Body of pancreas (tissue), 4 donors: Measurements from ENCODE around the gene SUGT1. TPM values are rescaled to one million over a fixed set of nuclear protein-coding genes. Genes with fewer than 3 reads are reported as not detected.
"Not testable (repeated sequence)": the region's sequence is repeated elsewhere in the genome, so short reads cannot be mapped to it uniquely, and the experiment has no call there.

Source experiments
- ATAC-seq: fragments of 150-250 bp; one replicate; pipeline ENCODE4 v1.9.1; 2016
- DNase-seq, 4 donors: peaks; one replicate each; pipeline ENCODE4 v3.0.0-alpha.2; 2019
- H3K27ac ChIP-seq, 4 donors: fragments of 200-600 bp; sonication (generic); 1 replicate in 3 of 4; 2 replicates in 1 of 4; pipeline versions ENCODE4 v1.5.1 to v1.6.1; 2016 to 2019; ENCODE audit warnings: mild to moderate bottlenecking in 1 of 4, mixed read lengths in 1 of 4, moderate library complexity in 1 of 4
- H3K27me3 ChIP-seq, 2 donors: fragments of 200-600 bp; sonication (generic); one replicate each; pipeline ENCODE4 v1.6.0; 2016; ENCODE audit warnings: mild to moderate bottlenecking in 1 of 2
- H3K36me3 ChIP-seq, 2 donors: fragments of 200-600 bp; sonication (generic); replicated peaks in 1 of 2; 2 replicates each; pipeline ENCODE4 v1.5.1; 2016; ENCODE audit warnings: low read depth in 2 of 2; ENCODE audit not compliant: insufficient read depth in 1 of 2
- H3K4me1 ChIP-seq: fragments of 200-600 bp; sonication (generic); one replicate; pipeline ENCODE4 v1.6.0; 2016
- H3K4me3 ChIP-seq, 2 donors: fragments of 200-600 bp; sonication (generic); 1 replicate in 1 of 2; 2 replicates in 1 of 2; pipeline ENCODE4 v1.5.1; 2016 to 2019
- H3K9me3 ChIP-seq, 3 donors: fragments of 200-600 bp; sonication (generic); 1 replicate in 2 of 3; 2 replicates in 1 of 3; pipeline ENCODE4 v1.5.1; 2016
- POLR2A ChIP-seq, 3 donors: fragments of 450-650 bp; IDR thresholded peaks; one replicate each; pipeline ENCODE4 v1.6.1; 2016; ENCODE audit warnings: antibody characterized with exemption in 3 of 3, mild to moderate bottlenecking in 2 of 3
- WGBS, 2 donors: methylation state at CpG; one replicate each; pipeline ENCODE4 v1.1.5; 2017; 5-methylcytosine and 5-hydroxymethylcytosine counted together
- intact Hi-C: fragments of 100-400 bp; cut with DNase I; formaldehyde crosslinking; loops from one replicate; pipeline ENCODE4 v1.15.1; 2023
- total RNA-seq, 2 donors: library from RNA; depleted of rRNA; stranded (reverse); fragments of >200 nt; gene quantifications; one replicate each; pipeline ENCODE4 v1.1.0, GENCODE V29; 2016
- TF ChIP-seq, protein P1 (sequence below), 7 experiments: fragments of 450-650 bp in 4 of 7; fragments of 200-600 bp in 3 of 7; sonication (generic) in 3 of 7; IDR thresholded peaks; one replicate each; pipeline ENCODE4 v1.5.1; 2016 to 2019; ENCODE audit warnings: antibody characterized with exemption in 7 of 7

SUGT1 gene
- total RNA-seq, 2 donors from 2014 or later, result 12.5 to 31.4 TPM

DNA sequence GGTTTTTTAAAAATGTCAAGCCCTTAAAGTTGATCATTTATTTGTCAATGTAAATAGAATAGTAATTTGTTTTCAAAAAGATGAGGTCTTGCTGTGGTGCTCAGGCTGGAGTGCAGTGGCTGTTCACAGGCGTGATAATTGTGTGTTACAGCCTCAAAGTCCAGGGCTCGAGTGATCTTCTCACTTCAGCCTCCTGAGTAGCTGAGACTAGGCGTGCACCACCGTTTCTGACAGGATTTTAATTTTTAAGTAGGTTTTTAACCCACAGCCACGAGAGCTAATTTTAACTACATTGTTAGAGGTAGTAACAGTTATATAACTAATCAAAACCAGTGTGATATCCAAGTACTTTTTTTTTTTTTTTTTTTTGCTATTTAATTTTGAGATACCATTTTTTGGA lies 43.9 kb downstream of the SUGT1 start:
- WGBS, 2 donors, result 95 to 96% methylated on average over 5 of the region's 5 CpGs
- Histone ChIP-seq H3K4me3 (no peak overlapping the region), H3K9me3 (no peaks in the 10 kb centered on the region), H3K36me3 (no peaks in the 10 kb centered on the region), H3K27ac (no peak overlapping the region), H3K27me3 (no peaks in the 10 kb centered on the region), H3K4me1 (no peaks in the 10 kb centered on the region)
- DNase-seq (no peak), ATAC-seq (no peak)
- TF ChIP-seq, protein P1, sequence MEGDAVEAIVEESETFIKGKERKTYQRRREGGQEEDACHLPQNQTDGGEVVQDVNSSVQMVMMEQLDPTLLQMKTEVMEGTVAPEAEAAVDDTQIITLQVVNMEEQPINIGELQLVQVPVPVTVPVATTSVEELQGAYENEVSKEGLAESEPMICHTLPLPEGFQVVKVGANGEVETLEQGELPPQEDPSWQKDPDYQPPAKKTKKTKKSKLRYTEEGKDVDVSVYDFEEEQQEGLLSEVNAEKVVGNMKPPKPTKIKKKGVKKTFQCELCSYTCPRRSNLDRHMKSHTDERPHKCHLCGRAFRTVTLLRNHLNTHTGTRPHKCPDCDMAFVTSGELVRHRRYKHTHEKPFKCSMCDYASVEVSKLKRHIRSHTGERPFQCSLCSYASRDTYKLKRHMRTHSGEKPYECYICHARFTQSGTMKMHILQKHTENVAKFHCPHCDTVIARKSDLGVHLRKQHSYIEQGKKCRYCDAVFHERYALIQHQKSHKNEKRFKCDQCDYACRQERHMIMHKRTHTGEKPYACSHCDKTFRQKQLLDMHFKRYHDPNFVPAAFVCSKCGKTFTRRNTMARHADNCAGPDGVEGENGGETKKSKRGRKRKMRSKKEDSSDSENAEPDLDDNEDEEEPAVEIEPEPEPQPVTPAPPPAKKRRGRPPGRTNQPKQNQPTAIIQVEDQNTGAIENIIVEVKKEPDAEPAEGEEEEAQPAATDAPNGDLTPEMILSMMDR (IDR thresholded peaks at IDR 0.05), result no peak
- no peak for TF ChIP-seq POLR2A (IDR thresholded peaks at IDR 0.05)
- intact Hi-C loops, result no loop called here

GRCh38 chr13:52701728-52702465 lies 49.3 kb downstream of the SUGT1 start:
- 67 to 82% methylated on average over 6 of the region's 6 CpGs for WGBS, 2 donors
- intact Hi-C loops, result no loop called here
- no peak overlapping the region for H3K4me3 ChIP-seq

DNA sequence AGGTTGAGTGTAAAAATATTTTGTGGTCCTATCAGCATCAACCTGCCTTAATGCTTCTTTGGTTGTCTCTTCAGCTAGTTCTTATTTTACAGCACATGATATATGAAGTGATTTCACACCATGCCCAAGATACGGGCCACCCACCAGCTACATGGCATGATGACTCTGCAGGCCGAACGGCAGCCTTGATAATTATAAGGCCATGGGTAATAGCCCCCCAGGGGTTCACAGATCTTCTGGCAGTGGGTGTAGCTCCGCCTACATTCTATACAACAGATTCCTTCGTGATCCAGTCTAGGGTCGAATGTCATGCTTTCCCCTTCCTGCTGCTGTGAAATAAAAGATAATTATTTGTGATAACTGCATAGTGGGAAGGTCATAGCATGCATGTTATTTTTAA lies 50.8 kb downstream of the SUGT1 start:
- TF ChIP-seq POLR2A (IDR thresholded peaks at IDR 0.05), result no peak
- TF ChIP-seq, protein P1 (IDR thresholded peaks at IDR 0.05), result no peak
- H3K27ac ChIP-seq, result no peak overlapping the region
- H3K4me3 ChIP-seq, result no peak overlapping the region
- no peaks in the 10 kb centered on the region for H3K9me3 ChIP-seq
- no peak for ATAC-seq
- DNase-seq, result no peak
- no peaks in the 10 kb centered on the region for H3K27me3 ChIP-seq
- no peaks in the 10 kb centered on the region for H3K4me1 ChIP-seq
- WGBS, 2 donors, result 57 to 69% methylated on average over 6 of the region's 6 CpGs
- intact Hi-C loops, result no loop called here
- no peaks in the 10 kb centered on the region for H3K36me3 ChIP-seq

More at GRCh38 chr13:52701728-52702465, 49.3 kb downstream of the SUGT1 start:
- no peak for TF ChIP-seq POLR2A (IDR thresholded peaks at IDR 0.05)
- TF ChIP-seq, protein P1 (IDR thresholded peaks at IDR 0.05), result no peak
- H3K9me3 ChIP-seq, result no peaks in the 10 kb centered on the region
- no peak overlapping the region for H3K27ac ChIP-seq
- ATAC-seq (no peak), DNase-seq (no peak)
- no peaks in the 10 kb centered on the region for H3K36me3 ChIP-seq
- no peaks in the 10 kb centered on the region for H3K27me3 ChIP-seq
- no peaks in the 10 kb centered on the region for H3K4me1 ChIP-seq

- no peaks in the 10 kb centered on the region for H3K4me1 ChIP-seq
- no peak overlapping the region for H3K27ac ChIP-seq
- 66 to 67% methylated on average over 3 of the region's 3 CpGs for WGBS, 2 donors
- no peak overlapping the region for H3K4me3 ChIP-seq
- no peak for TF ChIP-seq POLR2A (IDR thresholded peaks at IDR 0.05)
- TF ChIP-seq, protein P1 (IDR thresholded peaks at IDR 0.05), result no peak
- DNase-seq (no peak), ATAC-seq (no peak)
- intact Hi-C loops, result no loop called here
- no peaks in the 10 kb centered on the region for H3K36me3 ChIP-seq
- no peaks in the 10 kb centered on the region for H3K27me3 ChIP-seq
- no peaks in the 10 kb centered on the region for H3K9me3 ChIP-seq
Measured at GRCh38 chr13:52706081-52706480, 53.4 kb downstream of the SUGT1 start.

GRCh38 chr13:52707375-52707774 lies 54.7 kb downstream of the SUGT1 start:
- Histone ChIP-seq H3K4me3 (no peak overlapping the region), H3K27ac (no peak overlapping the region), H3K27me3 (no peaks in the 10 kb centered on the region), H3K9me3 (no peaks in the 10 kb centered on the region), H3K36me3 (no peaks in the 10 kb centered on the region), H3K4me1 (no peaks in the 10 kb centered on the region)
- ATAC-seq, result no peak
- no peak for DNase-seq
- intact Hi-C loops, result no loop called here
- WGBS, 2 donors, result 73 to 100% methylated on average over 1 of the region's 1 CpG
- no peak for TF ChIP-seq POLR2A (IDR thresholded peaks at IDR 0.05)
- TF ChIP-seq, protein P1 (IDR thresholded peaks at IDR 0.05), result no peak

DNA sequence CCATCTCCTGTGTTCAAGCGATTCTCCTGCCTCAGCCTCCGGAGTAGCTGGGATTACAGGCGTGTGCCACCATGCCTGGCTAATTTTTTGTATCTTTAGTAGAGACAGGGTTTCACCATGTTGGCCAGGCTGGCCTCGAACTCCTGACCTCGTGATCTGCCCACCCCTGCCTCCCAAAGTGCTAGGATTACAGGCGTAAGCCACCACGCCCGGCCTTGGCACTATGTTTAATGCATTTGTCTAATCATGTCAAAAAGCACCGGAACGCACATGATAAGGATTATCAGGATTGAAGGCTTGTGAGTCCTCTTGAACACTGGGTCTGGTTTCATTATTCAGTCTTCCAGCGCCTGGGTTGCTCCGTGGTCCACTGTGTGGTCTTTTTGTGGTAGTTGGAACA lies 55.6 kb downstream of the SUGT1 start:
- intact Hi-C loops, DNase-seq, H3K4me3 ChIP-seq, H3K27me3 ChIP-seq, ATAC-seq, H3K4me1 ChIP-seq, H3K36me3 ChIP-seq, H3K9me3 ChIP-seq, H3K27ac ChIP-seq: not testable (repeated sequence)
- 71 to 78% methylated on average over 12 of the region's 12 CpGs for WGBS, 2 donors
